OCI-LY1 (cell line): Measurements from ENCODE around the gene APOF.

Experiments used
- H2AFZ ChIP-seq: fragments of 200-600 bp; sonication (generic), shearing (Covaris generic); 2 replicates; pipeline ENCODE4 v1.6.0; 2014; ENCODE audit warnings: antibody characterized with exemption, mild to moderate bottlenecking, low read length
- H3F3A ChIP-seq: fragments of 200-600 bp; sonication (generic), shearing (Covaris generic); 2 replicates; pipeline ENCODE4 v1.6.0; 2014; ENCODE audit warnings: mild to moderate bottlenecking, antibody characterized with exemption, low read length, moderate library complexity; ENCODE audit not compliant: insufficient read depth
- H3K27ac ChIP-seq: fragments of 200-600 bp; sonication (generic); 2 replicates; pipeline ENCODE4 v1.5.1; 2014; ENCODE audit warnings: low read length, mixed run types, mild to moderate bottlenecking, low read depth; ENCODE audit not compliant: poor library complexity, severe bottlenecking
- H3K27me3 ChIP-seq: fragments of 200-600 bp; sonication (generic); 2 replicates; pipeline ENCODE4 v1.6.0; 2014; ENCODE audit warnings: antibody characterized with exemption, mild to moderate bottlenecking, low read length, moderate library complexity; ENCODE audit not compliant: insufficient read depth
- H3K36me3 ChIP-seq: fragments of 200-600 bp; sonication (generic); 2 replicates; pipeline ENCODE4 v1.6.1; 2014; ENCODE audit warnings: mild to moderate bottlenecking, antibody characterized with exemption, low read length, moderate library complexity, mixed read lengths; ENCODE audit not compliant: insufficient read depth
- H3K4me1 ChIP-seq: fragments of 200-600 bp; sonication (generic); 2 replicates; pipeline ENCODE4 v1.5.1; 2014; ENCODE audit warnings: mild to moderate bottlenecking, low read length, moderate library complexity; ENCODE audit not compliant: insufficient read depth, severe bottlenecking
- H3K4me2 ChIP-seq: fragments of 200-600 bp; sonication (generic), shearing (Covaris generic); 2 replicates; pipeline ENCODE4 v1.6.1; 2014; ENCODE audit warnings: low read length
- H3K4me3 ChIP-seq: fragments of 200-600 bp; sonication (generic); 2 replicates; pipeline ENCODE4 v1.5.1; 2014; ENCODE audit warnings: low read length, low read depth, mild to moderate bottlenecking, mixed read lengths; ENCODE audit not compliant: poor library complexity, severe bottlenecking
- H3K79me2 ChIP-seq: fragments of 200-600 bp; shearing (Covaris generic); 2 replicates; pipeline ENCODE4 v1.6.1; 2016; ENCODE audit warnings: mixed run types, low read length, mixed read lengths; ENCODE audit not compliant: insufficient read depth
- H3K9ac ChIP-seq: fragments of 200-600 bp; sonication (generic), shearing (Covaris generic); 2 replicates; pipeline ENCODE4 v1.6.1; 2014; ENCODE audit warnings: mild to moderate bottlenecking, low read length, mixed read lengths
- H3K9me2 ChIP-seq: fragments of 200-600 bp; sonication (generic), shearing (Covaris generic); 2 replicates; pipeline ENCODE4 v1.6.1; 2014; ENCODE audit warnings: low read depth, mild to moderate bottlenecking, low read length, mixed read lengths
- H3K9me3 ChIP-seq: fragments of 200-600 bp; shearing (Covaris generic); 2 replicates; pipeline ENCODE4 v1.6.1; 2014; ENCODE audit warnings: low read length, mixed read lengths
- H4K20me1 ChIP-seq: fragments of 200-600 bp; sonication (generic), shearing (Covaris generic); 2 replicates; pipeline ENCODE4 v1.6.0; 2016; ENCODE audit warnings: mild to moderate bottlenecking, low read length; ENCODE audit not compliant: insufficient read depth
- EZH2 ChIP-seq: fragments of 200-600 bp; sonication (generic), shearing (Covaris generic); IDR thresholded peaks from 2 replicates; pipeline ENCODE4 v1.8.0; 2017; ENCODE audit warnings: borderline replicate concordance, mixed run types, mild to moderate bottlenecking, antibody characterized with exemption, low read length, moderate library complexity, mixed read lengths
- TF ChIP-seq, protein P1 (sequence below): fragments of 200-600 bp; sonication (generic), shearing (Covaris generic); IDR thresholded peaks from 2 replicates; pipeline ENCODE4 v1.5.1; 2017; ENCODE audit warnings: mild to moderate bottlenecking, antibody characterized with exemption, low read length, moderate library complexity, mixed read lengths

The APOF gene

DNA sequence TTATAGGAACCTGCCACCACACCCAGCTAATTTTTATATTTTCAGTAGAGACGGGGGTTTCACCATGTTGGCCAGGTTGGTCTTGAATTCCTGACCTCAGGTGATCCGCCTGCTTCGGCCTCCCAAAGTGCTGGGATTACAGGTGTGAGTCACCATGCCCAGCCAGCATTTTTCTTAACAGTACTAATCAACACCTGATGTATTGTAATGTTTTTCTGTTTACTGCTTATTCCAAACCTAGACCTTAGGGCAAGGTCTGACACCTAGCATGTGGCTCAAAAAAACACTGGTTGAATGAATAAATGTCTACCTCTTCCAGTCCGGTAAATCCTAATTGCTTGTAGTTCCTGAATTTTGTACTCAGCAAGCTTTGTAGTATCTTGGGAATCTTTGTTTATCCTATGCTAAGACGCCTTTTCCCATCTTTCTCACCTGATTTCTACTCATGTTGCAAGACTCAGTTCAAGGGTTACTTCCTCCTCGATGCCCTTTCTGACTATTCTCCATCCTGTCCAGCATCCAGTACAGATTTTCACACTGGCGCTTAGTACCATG, 31.6 kb downstream of the APOF start:
- Histone ChIP-seq H3K4me1 (peaks cover 21% of the 10 kb centered on the region), H3K27me3 (no peaks in the 10 kb centered on the region), H3K9ac (no peak overlapping the region), H2AFZ (no peak overlapping the region), H3K36me3 (peaks cover 15% of the 10 kb centered on the region), H3F3A (no peaks in the 10 kb centered on the region), H3K9me3 (no peaks in the 10 kb centered on the region), H4K20me1 (no peaks in the 10 kb centered on the region), H3K4me2 (no peak overlapping the region), H3K4me3 (no peak overlapping the region), H3K79me2 (no peaks in the 10 kb centered on the region), H3K9me2 (no peaks in the 10 kb centered on the region), H3K27ac (no peak overlapping the region)
- no peak for TF ChIP-seq EZH2
- TF ChIP-seq, protein P1, sequence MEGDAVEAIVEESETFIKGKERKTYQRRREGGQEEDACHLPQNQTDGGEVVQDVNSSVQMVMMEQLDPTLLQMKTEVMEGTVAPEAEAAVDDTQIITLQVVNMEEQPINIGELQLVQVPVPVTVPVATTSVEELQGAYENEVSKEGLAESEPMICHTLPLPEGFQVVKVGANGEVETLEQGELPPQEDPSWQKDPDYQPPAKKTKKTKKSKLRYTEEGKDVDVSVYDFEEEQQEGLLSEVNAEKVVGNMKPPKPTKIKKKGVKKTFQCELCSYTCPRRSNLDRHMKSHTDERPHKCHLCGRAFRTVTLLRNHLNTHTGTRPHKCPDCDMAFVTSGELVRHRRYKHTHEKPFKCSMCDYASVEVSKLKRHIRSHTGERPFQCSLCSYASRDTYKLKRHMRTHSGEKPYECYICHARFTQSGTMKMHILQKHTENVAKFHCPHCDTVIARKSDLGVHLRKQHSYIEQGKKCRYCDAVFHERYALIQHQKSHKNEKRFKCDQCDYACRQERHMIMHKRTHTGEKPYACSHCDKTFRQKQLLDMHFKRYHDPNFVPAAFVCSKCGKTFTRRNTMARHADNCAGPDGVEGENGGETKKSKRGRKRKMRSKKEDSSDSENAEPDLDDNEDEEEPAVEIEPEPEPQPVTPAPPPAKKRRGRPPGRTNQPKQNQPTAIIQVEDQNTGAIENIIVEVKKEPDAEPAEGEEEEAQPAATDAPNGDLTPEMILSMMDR = no peak

DNA sequence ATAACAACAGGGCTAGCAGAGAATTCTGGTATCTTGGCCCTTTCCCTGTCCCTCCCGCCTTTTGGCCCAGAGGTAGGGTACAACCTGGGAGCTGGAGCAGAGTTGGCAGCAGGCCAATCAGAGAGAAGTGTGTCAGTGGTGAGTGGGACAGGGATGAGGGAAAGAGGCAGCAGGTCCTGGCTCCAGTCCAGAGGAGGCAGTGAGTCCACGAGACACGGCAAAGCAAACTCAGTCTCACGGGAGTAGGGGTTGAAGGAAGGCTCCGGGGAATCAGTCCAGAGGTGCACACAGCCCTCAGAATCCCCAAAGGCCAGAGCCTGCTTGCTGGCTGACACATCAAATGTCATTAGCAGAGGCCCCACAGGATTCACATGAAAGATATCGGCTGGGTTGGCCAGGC, 36.1 kb downstream of the APOF start:
- H3K9me3 ChIP-seq = no peaks in the 10 kb centered on the region
- TF ChIP-seq, protein P1 = no peak
- no peak for TF ChIP-seq EZH2
- H3K4me1 ChIP-seq = no peaks in the 10 kb centered on the region
- H4K20me1 ChIP-seq = no peaks in the 10 kb centered on the region
- no peaks in the 10 kb centered on the region for H3K27me3 ChIP-seq
- H3K27ac ChIP-seq = no peak overlapping the region
- no peak overlapping the region for H3K9ac ChIP-seq
- no peaks in the 10 kb centered on the region for H3K79me2 ChIP-seq
- H3K4me2 ChIP-seq = no peak overlapping the region
- H3K36me3 ChIP-seq = peaks cover 58% of the 10 kb centered on the region
- H3K4me3 ChIP-seq = no peak overlapping the region
- H3K9me2 ChIP-seq = no peaks in the 10 kb centered on the region
- H3F3A ChIP-seq = no peaks in the 10 kb centered on the region
- no peak overlapping the region for H2AFZ ChIP-seq

GRCh38 chr12:56326126-56326525, 36.5 kb downstream of the APOF start:
- Histone ChIP-seq H3K4me1 (no peaks in the 10 kb centered on the region), H4K20me1 (no peaks in the 10 kb centered on the region), H3K4me2 (no peak overlapping the region), H3F3A (no peaks in the 10 kb centered on the region), H3K9me2 (no peaks in the 10 kb centered on the region), H3K9ac (no peak overlapping the region), H3K36me3 (peaks cover 58% of the 10 kb centered on the region), H3K27ac (no peak overlapping the region), H3K4me3 (no peak overlapping the region), H3K27me3 (no peaks in the 10 kb centered on the region), H3K9me3 (no peaks in the 10 kb centered on the region), H3K79me2 (no peaks in the 10 kb centered on the region), H2AFZ (no peak overlapping the region)
- no peak for TF ChIP-seq EZH2
- TF ChIP-seq, protein P1 = no peak
